ENCODE results near the gene NTRK1.
A peak's percentile ranks its signal among the peaks of the same experiment; 100 is the strongest.

Gene NTRK1

GRCh38 chr1:156859523-156860112, 1.0 kb upstream of the NTRK1 start:
- peaks cover 49% of the 10 kb centered on the region for H3K27me3 ChIP-seq (replicated peaks)
- no peak for DNase-seq
- in situ Hi-C loops (cut with HindIII; ENCODE audit: low pct_ligation_motif_present, low sequenced_read_pairs): no loop called here
- H3K27ac ChIP-seq: no peak overlapping the region
- TF ChIP-seq CTCF (IDR thresholded peaks at IDR 0.05; ENCODE audit: low read depth, low read length, missing control alignments): no peak
- H3K36me3 ChIP-seq (replicated peaks): no peaks in the 10 kb centered on the region
- H3K4me3 ChIP-seq (ENCODE audit: low read depth, low read length): peak overlapping the region; percentile 34

- no peak overlapping the region for H3K27ac ChIP-seq
Measured at GRCh38 chr1:156860113-156860627, 495 bp upstream of the NTRK1 start.

GRCh38 chr1:156862584-156862983, 1.9 kb downstream of the NTRK1 start:
- TF ChIP-seq CTCF (IDR thresholded peaks at IDR 0.05; ENCODE audit: low read depth, low read length, missing control alignments): no peak
- Histone ChIP-seq H3K27ac (no peak overlapping the region), H3K27me3 (replicated peaks) (peaks cover 38% of the 10 kb centered on the region), H3K36me3 (replicated peaks) (no peaks in the 10 kb centered on the region), H3K4me3 (ENCODE audit: low read depth, low read length) (no peak overlapping the region)
- DNase-seq: no peak
- in situ Hi-C loops (cut with HindIII; ENCODE audit: low pct_ligation_motif_present, low sequenced_read_pairs): no loop called here

More at GRCh38 chr1:156860113-156860627, 495 bp upstream of the NTRK1 start:
- in situ Hi-C loops (cut with HindIII; ENCODE audit: low pct_ligation_motif_present, low sequenced_read_pairs): no loop called here
- peak; percentile 23 for DNase-seq
- Histone ChIP-seq H3K27me3 (replicated peaks) (peaks cover 49% of the 10 kb centered on the region), H3K4me3 (ENCODE audit: low read depth, low read length) (peak overlapping the region; percentile 34), H3K36me3 (replicated peaks) (no peaks in the 10 kb centered on the region)
- peak; percentile 83 for TF ChIP-seq CTCF (IDR thresholded peaks at IDR 0.05; ENCODE audit: low read depth, low read length, missing control alignments)

GRCh38 chr1:156862997-156863599, 2.4 kb downstream of the NTRK1 start:
- peaks cover 33% of the 10 kb centered on the region for H3K27me3 ChIP-seq (replicated peaks)
- no peak overlapping the region for H3K27ac ChIP-seq
- H3K4me3 ChIP-seq (ENCODE audit: low read depth, low read length): no peak overlapping the region
- no peak for TF ChIP-seq CTCF (IDR thresholded peaks at IDR 0.05; ENCODE audit: low read depth, low read length, missing control alignments)
- no peak for DNase-seq
- in situ Hi-C loops (cut with HindIII; ENCODE audit: low pct_ligation_motif_present, low sequenced_read_pairs): no loop called here
- H3K36me3 ChIP-seq (replicated peaks): no peaks in the 10 kb centered on the region

GRCh38 chr1:156863631-156864030, 3.0 kb downstream of the NTRK1 start:
- DNase-seq: no peak
- Histone ChIP-seq H3K27me3 (replicated peaks) (peaks cover 28% of the 10 kb centered on the region), H3K4me3 (ENCODE audit: low read depth, low read length) (no peak overlapping the region), H3K27ac (no peak overlapping the region), H3K36me3 (replicated peaks) (no peaks in the 10 kb centered on the region)
- in situ Hi-C loops (cut with HindIII; ENCODE audit: low pct_ligation_motif_present, low sequenced_read_pairs): no loop called here
- TF ChIP-seq CTCF (IDR thresholded peaks at IDR 0.05; ENCODE audit: low read depth, low read length, missing control alignments): no peak
